Progenitor cell of endocrine pancreas (in vitro differentiated cells): ENCODE data around the gene ATP1A3. TPM values are rescaled to one million over a fixed set of nuclear protein-coding genes. Genes with fewer than 3 reads are reported as not detected.
A peak's percentile ranks its signal among the peaks of the same experiment; 100 is the strongest.
"Not testable (repeated sequence)": the region's sequence is repeated elsewhere in the genome, so short reads cannot be mapped to it uniquely, and the experiment has no call there.

ENCODE experiments used
- DNase-seq: peaks from one replicate; pipeline ENCODE4 v3.0.0; 2021; ENCODE audit warnings: low spot score; ENCODE audit not compliant: unreplicated experiment
- H3K27ac Mint-ChIP-seq: 2 replicates; pipeline ENCODE4 v1.8.0; 2021; ENCODE audit warnings: mild to moderate bottlenecking, moderate library complexity, mixed read lengths
- H3K27me3 Mint-ChIP-seq: 2 replicates; pipeline ENCODE4 v1.8.0; 2021; ENCODE audit warnings: mixed read lengths
- H3K36me3 Mint-ChIP-seq: 2 replicates; pipeline ENCODE4 v1.8.0; 2022; ENCODE audit warnings: mixed read lengths; ENCODE audit not compliant: insufficient read depth
- H3K4me1 Mint-ChIP-seq: 2 replicates; pipeline ENCODE4 v1.8.0; 2021; ENCODE audit warnings: low read depth, mixed read lengths
- H3K4me3 Mint-ChIP-seq: 2 replicates; pipeline ENCODE4 v1.8.0; 2021; ENCODE audit warnings: low read depth, mild to moderate bottlenecking, moderate library complexity, mixed read lengths
- H3K9me3 Mint-ChIP-seq: 2 replicates; pipeline ENCODE4 v1.8.0; 2021; ENCODE audit warnings: low read depth, mixed read lengths
- total RNA-seq: library from RNA; stranded (reverse); gene quantifications from 2 replicates; pipeline ENCODE4 v1.2.1, GENCODE V29; 2021
- TF ChIP-seq, protein P1 (sequence below): fragments of 200-600 bp; sonication (generic); IDR thresholded peaks from one replicate; pipeline ENCODE4 v1.5.0; 2021; ENCODE audit warnings: antibody characterized with exemption, mild to moderate bottlenecking; ENCODE audit not compliant: unreplicated experiment

Gene ATP1A3
- total RNA-seq, 1 donor from 2014 or later, result 0.29 TPM

DNA sequence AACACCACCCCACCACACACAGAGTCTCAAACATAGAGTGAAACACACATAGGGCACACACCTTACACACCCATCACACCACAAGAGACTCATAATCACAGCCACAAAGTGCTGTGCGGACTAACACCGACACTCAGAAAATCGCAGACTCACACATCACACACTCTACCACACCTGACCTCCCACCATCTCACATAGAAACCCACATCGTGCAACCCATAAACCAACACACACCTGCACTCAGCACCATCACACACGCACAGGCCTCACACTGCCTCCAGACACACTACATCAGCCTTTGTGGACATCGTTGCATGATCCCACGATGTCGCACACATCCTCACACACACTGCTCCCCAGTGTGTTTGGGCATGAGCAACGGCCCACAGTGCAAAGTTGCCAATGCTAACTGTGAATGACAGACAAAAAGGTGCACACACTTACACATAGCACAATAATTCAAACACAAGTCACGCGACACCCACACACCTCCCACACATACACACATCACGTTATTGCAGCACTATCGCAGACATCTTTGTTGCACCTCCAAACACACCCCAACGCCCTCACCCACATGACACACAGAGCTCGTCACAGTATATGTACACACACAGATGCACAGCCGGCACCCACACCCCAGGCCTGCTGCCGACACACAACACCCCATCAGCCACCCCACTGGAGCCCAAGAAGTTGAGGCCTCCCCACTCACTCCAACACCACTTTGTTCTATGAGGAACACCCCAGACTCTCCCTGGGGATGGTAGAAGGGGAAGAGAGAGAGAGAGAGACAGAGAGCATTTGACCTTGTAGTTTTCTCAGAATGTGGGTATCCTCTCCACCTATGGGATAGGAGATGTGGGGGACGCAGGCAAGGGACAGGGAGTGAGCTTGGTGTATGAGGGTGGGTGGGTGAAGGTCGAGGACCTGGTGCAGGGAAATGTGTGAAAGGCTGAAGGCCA lies 1.2 kb upstream of the ATP1A3 start:
- TF ChIP-seq, protein P1, sequence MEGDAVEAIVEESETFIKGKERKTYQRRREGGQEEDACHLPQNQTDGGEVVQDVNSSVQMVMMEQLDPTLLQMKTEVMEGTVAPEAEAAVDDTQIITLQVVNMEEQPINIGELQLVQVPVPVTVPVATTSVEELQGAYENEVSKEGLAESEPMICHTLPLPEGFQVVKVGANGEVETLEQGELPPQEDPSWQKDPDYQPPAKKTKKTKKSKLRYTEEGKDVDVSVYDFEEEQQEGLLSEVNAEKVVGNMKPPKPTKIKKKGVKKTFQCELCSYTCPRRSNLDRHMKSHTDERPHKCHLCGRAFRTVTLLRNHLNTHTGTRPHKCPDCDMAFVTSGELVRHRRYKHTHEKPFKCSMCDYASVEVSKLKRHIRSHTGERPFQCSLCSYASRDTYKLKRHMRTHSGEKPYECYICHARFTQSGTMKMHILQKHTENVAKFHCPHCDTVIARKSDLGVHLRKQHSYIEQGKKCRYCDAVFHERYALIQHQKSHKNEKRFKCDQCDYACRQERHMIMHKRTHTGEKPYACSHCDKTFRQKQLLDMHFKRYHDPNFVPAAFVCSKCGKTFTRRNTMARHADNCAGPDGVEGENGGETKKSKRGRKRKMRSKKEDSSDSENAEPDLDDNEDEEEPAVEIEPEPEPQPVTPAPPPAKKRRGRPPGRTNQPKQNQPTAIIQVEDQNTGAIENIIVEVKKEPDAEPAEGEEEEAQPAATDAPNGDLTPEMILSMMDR, result no peak
- peaks cover 65% of the 10 kb centered on the region for H3K27me3 Mint-ChIP-seq
- DNase-seq, result no peak
- peak overlapping the region; percentile 47 for H3K4me3 Mint-ChIP-seq
- H3K27ac Mint-ChIP-seq, result peak overlapping the region; percentile 7
- H3K36me3 Mint-ChIP-seq, result no peaks in the 10 kb centered on the region
- H3K4me1 Mint-ChIP-seq, result peaks cover 6% of the 10 kb centered on the region
- H3K9me3 Mint-ChIP-seq, result no peaks in the 10 kb centered on the region

DNA sequence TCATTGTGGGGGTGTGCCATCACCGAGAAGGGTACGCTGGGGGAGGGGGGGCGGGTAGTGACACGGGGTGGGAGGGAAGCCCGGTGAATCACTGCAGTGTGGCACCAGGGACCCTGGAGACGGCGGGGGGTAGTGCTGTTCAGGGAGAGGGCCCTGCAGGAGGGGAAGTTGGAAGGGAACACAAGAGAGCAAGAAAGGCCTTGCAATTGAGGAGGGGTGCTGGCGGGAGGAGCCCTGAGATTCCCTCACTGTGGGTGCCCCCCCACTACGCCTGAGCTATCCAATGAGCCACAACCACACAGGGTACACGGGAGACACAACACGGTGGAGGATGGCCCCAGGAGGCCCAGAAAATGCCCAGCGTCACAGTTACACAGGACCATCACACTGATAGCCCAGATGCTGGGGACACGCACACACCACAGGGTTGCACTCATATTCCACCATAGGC lies 516 bp upstream of the ATP1A3 start:
- DNase-seq, result no peak
- H3K4me1 Mint-ChIP-seq, result peaks cover 6% of the 10 kb centered on the region
- no peak overlapping the region for H3K27ac Mint-ChIP-seq
- peaks cover 58% of the 10 kb centered on the region for H3K27me3 Mint-ChIP-seq
- H3K9me3 Mint-ChIP-seq, result no peaks in the 10 kb centered on the region
- TF ChIP-seq, protein P1, result no peak
- no peaks in the 10 kb centered on the region for H3K36me3 Mint-ChIP-seq
- no peak overlapping the region for H3K4me3 Mint-ChIP-seq

DNA sequence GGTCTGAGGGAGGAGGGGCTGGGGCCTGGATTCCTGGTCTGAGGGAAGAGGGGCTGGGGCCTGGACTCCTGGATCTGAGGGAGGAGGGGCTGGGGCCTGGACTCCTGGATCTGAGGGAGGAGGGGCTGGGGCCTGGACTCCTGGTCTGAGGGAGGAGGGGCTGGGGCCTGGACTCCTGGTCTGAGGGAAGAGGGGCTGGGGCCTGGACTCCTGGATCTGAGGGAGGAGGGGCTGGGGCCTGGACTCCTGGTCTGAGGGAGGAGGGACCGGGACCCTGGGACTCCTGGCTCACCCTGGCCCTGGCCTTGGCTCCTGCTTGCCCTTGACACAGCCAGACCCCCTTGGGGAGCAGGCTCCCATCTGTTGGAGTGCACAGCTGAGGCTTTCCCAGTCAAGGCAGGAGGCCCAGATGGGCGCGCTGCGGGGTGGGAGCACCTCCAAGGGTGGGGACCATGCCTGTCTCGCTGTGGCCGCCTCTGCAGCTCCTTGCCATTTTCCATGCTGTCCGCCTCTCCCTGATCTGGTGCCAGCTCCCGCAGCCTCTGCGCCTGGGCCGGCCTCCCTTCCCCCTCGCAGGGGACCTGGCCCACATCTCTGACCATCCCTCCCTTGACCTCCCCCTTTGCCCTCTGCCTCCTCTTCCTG lies 2.0 kb downstream of the ATP1A3 start:
- not testable (repeated sequence) for H3K36me3 Mint-ChIP-seq, DNase-seq, H3K27ac Mint-ChIP-seq, H3K4me1 Mint-ChIP-seq, H3K9me3 Mint-ChIP-seq, H3K4me3 Mint-ChIP-seq
- H3K27me3 Mint-ChIP-seq, result peaks cover 50% of the 10 kb centered on the region

DNA sequence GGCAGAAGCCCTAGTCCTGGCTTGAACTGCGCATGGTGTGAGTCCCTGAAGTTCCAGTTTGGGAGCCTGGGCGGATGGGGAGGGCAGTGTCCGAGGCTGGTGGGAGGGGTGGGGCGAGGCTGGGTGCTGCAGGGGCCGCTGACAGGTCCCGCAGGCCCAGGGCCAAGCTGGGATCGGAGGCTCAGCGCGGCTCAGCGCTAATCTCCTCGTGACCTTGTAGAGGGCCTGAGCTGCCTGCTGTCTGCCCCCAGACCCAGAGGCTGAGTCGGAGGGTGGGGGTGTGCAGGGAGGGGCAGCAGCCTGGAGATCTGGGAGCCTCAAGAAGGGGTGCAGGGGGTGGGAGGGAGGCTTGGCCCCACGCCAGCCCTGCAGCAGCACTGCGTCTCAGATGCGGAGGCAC lies 3.0 kb downstream of the ATP1A3 start:
- DNase-seq, result no peak
- Mint-ChIP-seq H3K27me3 (peaks cover 41% of the 10 kb centered on the region), H3K36me3 (no peaks in the 10 kb centered on the region), H3K4me3 (no peak overlapping the region), H3K27ac (no peak overlapping the region), H3K9me3 (no peaks in the 10 kb centered on the region), H3K4me1 (peaks cover 2% of the 10 kb centered on the region)
- TF ChIP-seq, protein P1, result no peak

DNA sequence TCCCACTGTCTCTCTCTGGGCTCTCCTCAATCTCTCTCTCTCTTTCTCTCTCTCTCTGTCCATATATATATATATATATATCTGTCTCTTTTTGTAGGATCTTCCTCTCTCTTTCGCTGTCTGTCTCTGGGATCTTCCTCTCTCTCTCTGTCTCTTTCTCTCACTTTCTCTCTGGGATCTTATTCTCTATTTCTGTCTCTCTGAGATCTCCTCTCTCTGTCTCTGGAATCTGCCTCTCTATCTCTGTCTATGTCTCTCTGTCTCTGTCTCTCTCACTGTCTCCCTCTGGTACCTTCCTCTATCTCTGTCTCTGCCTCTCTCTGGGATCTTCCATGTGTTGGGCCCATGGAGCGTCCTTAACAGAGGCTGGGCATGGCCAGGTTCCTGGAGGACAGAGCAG lies 3.4 kb downstream of the ATP1A3 start:
- Mint-ChIP-seq H3K4me3 (no peak overlapping the region), H3K4me1 (peaks cover 2% of the 10 kb centered on the region), H3K36me3 (no peaks in the 10 kb centered on the region), H3K27me3 (peaks cover 37% of the 10 kb centered on the region), H3K27ac (no peak overlapping the region), H3K9me3 (no peaks in the 10 kb centered on the region)
- no peak for DNase-seq
- TF ChIP-seq, protein P1, result no peak
